ENCODE measurements around the gene ATXN3. TPM values are rescaled to one million over a fixed set of nuclear protein-coding genes. Genes with fewer than 3 reads are reported as not detected.

Gene ATXN3
- total RNA-seq, 2 donors from 2014 or later, result 20.6 to 21.8 TPM

DNA sequence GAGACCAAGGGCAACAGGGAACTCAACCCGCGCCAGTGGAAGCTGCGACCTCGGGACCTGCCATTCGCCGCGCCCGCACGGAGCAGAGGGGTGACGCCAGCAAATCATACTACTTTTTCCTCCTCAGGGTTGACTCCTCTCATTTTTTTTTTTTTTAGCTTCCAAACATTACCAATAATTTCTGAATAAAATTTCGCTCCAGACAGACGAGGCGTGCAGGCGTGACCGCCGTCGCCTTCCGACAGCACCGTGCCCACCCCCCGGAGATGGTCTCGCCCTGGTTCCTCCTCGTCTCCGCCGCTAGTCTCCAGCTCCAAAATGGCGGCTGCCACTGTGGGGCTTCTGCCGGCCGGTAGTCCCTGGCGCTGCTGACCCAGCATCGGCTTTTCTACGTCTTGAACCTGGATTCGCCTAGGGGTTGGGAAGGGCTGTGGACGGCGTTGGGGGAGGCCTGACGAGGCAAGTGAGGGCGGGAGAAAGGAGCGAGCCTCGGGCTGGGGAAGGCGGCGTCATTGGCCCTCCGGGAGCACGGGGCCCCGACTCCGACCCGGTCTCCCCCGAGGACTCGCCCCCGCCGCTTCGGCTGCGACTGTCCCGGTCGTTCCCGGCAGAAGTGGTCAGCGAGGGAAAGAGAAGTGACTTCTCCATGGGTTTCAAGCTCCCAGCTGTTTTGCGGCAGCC lies 15.4 kb upstream of the ATXN3 start, which contains the start of the genes CPSF2 and NDUFB1:
Gene CPSF2 (plus strand): TSS at position 300 of the 681 bp plus-strand sequence. CDS start 9,016 bp downstream, outside the sequence.
Gene NDUFB1 (minus strand): TSS at position 37 of the 681 bp plus-strand sequence. CDS start 4,069 bp downstream, outside the sequence.
- Histone ChIP-seq H3K27me3 (no peaks in the 10 kb centered on the region), H3K4me1 (no peaks in the 10 kb centered on the region), H3K4me3 (peak within 1 kb of the TSS; percentile 94), H3K27ac (peak within 1 kb of the TSS; percentile 81), H3K9ac (ENCODE audit: low read depth in 2 of 2, low read length in 2 of 2) (peak within 1 kb of the TSS; percentile 95 to 96), H3K36me3 (no peaks in the 10 kb centered on the region), H3K9me3 (no peaks in the 10 kb centered on the region)
- DNase-seq, result peak; percentile 91
- TF ChIP-seq, protein P1, sequence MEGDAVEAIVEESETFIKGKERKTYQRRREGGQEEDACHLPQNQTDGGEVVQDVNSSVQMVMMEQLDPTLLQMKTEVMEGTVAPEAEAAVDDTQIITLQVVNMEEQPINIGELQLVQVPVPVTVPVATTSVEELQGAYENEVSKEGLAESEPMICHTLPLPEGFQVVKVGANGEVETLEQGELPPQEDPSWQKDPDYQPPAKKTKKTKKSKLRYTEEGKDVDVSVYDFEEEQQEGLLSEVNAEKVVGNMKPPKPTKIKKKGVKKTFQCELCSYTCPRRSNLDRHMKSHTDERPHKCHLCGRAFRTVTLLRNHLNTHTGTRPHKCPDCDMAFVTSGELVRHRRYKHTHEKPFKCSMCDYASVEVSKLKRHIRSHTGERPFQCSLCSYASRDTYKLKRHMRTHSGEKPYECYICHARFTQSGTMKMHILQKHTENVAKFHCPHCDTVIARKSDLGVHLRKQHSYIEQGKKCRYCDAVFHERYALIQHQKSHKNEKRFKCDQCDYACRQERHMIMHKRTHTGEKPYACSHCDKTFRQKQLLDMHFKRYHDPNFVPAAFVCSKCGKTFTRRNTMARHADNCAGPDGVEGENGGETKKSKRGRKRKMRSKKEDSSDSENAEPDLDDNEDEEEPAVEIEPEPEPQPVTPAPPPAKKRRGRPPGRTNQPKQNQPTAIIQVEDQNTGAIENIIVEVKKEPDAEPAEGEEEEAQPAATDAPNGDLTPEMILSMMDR (IDR thresholded peaks at IDR 0.05), result no peak
- intact Hi-C loops (cut with DNase I), result loop anchor here (10.0 kb wide), 1 partner anchor 563 kb away; no protein-coding TSS in a partner anchor

DNA sequence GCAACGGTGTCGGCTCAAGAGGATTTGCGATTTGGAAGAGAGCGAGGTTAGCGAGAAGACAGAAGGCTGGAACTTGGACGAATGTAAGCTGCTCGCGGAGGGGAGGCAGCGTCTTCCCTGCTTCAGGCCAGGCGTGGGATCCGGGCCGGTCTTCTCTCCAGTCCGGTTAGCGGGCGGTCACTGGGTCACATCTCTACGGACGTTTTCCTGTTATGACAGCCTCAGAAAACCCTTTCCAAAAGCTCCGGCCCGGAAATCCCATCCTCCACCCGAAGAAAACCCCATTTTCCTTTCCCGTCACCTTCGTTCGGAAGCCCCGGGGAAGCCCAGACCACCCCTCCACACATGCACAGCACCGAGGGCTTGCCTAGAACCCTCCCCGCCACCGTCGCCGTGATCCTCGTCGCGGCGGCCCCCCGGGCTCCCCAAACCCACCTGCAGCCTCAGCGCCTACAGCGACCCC lies 14.9 kb upstream of the ATXN3 start:
- TF ChIP-seq, protein P1 (IDR thresholded peaks at IDR 0.05), result no peak
- Histone ChIP-seq H3K9me3 (no peaks in the 10 kb centered on the region), H3K4me3 (peak overlapping the region; percentile 94), H3K36me3 (no peaks in the 10 kb centered on the region), H3K27me3 (no peaks in the 10 kb centered on the region), H3K9ac (ENCODE audit: low read depth in 2 of 2, low read length in 2 of 2) (peak overlapping the region; percentile 95 to 96), H3K27ac (peak overlapping the region; percentile 81), H3K4me1 (no peaks in the 10 kb centered on the region)
- intact Hi-C loops (cut with DNase I), result loop anchor here (10.0 kb wide), 1 partner anchor 564 kb away; no protein-coding TSS in a partner anchor
- DNase-seq, result no peak

DNA sequence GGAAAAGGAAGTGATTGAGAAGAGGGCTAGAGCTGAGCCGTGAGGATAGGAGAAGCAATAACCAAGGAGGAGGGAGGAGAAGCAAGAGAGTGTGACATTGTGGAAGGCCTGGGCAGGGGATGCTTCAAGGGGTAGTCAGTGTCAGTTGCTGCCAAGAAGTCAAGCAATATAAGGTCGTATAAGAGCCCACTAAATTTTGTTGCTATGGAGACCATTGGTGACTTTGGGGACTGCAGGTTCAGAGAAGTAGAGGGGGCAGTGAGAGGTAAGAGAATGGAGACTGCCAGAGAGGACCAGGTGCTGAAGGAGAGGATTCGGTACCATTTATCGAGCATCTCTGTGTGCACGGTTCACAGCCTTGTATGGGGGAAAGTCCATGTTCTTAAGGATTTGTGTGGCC lies 3.1 kb upstream of the ATXN3 start:
- no peak overlapping the region for H3K4me3 ChIP-seq
- TF ChIP-seq, protein P1 (IDR thresholded peaks at IDR 0.05), result no peak
- H3K36me3 ChIP-seq, result no peaks in the 10 kb centered on the region
- H3K9ac ChIP-seq (ENCODE audit: low read depth in 2 of 2, low read length in 2 of 2), result no peak overlapping the region
- no peak overlapping the region for H3K27ac ChIP-seq
- H3K4me1 ChIP-seq, result no peaks in the 10 kb centered on the region
- no peaks in the 10 kb centered on the region for H3K27me3 ChIP-seq
- intact Hi-C loops (cut with DNase I), result no loop called here
- H3K9me3 ChIP-seq, result no peaks in the 10 kb centered on the region
- DNase-seq, result no peak

DNA sequence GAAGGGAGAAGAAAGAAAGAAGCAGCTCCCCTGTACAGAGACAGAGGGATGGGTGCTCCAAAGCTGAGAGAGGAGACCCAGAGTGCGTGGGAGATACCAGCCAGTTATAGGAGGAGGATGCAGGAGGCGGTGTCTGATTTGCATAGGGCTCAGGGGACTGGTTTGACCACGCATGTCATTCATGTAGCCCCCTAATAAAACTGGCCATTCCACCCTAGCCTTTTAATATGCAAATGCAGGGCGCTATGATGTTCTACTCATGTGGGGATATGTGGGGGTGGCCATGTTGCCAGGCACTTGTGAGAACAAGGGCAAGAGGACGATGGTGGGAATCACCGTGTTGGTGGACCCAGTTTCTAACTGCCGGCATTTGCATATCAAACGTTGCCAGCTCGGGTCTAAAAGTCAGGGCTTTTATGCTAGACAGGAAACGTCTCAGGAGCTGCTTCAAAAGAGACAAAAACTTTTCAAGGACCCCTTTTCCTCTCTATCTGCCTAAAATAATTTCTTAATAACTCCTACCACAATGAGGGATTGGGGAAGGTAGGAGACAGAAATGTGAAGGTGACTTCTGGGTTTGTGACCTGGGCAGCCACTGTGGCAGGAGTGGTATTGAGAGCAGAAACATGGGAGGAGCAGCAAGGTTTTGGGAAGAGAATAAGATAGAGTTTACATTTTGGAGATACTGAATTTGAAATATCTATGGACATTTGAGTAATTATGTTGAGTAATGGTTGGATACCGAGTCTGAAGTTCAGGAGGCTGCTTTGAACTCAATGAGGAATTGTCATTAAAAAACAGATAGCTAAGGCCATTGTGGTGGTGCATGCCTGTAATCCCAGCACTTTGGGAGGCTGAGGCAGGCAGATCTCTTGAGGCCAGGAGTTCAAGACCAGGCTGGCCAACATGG lies 2.2 kb upstream of the ATXN3 start:
- Histone ChIP-seq H3K9ac (ENCODE audit: low read depth in 2 of 2, low read length in 2 of 2) (no peak overlapping the region), H3K27ac (no peak overlapping the region), H3K4me1 (no peaks in the 10 kb centered on the region), H3K36me3 (no peaks in the 10 kb centered on the region), H3K9me3 (no peaks in the 10 kb centered on the region), H3K27me3 (no peaks in the 10 kb centered on the region), H3K4me3 (no peak overlapping the region)
- TF ChIP-seq, protein P1 (IDR thresholded peaks at IDR 0.05), result no peak
- DNase-seq, result no peak
- intact Hi-C loops (cut with DNase I), result no loop called here

DNA sequence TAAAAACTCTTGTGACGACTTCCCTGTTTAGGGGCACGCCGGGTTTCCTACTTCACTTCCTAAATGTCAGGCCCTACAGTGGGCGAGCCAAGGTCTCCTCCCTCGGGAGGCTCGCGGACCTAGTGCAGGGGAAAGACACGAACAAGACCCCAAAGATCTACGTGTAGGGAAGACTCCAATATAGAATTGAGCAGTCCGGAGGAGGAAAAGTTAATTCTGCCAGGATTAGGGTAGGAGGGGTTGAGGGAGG lies 564 bp downstream of the ATXN3 start:
- H3K27me3 ChIP-seq, result no peaks in the 10 kb centered on the region
- TF ChIP-seq, protein P1 (IDR thresholded peaks at IDR 0.05), result no peak
- no peaks in the 10 kb centered on the region for H3K4me1 ChIP-seq
- H3K27ac ChIP-seq, result peak overlapping the region; percentile 99
- H3K9ac ChIP-seq (ENCODE audit: low read depth in 2 of 2, low read length in 2 of 2), result peak overlapping the region; percentile 67 to 79
- intact Hi-C loops (cut with DNase I), result no loop called here
- H3K4me3 ChIP-seq, result peak overlapping the region; percentile 99
- DNase-seq, result peak; percentile 64
- H3K9me3 ChIP-seq, result no peaks in the 10 kb centered on the region
- H3K36me3 ChIP-seq, result no peaks in the 10 kb centered on the region
